Measurements from ENCODE around the gene STON1. TPM values are rescaled to one million over a fixed set of nuclear protein-coding genes. Genes with fewer than 3 reads are reported as not detected.

The STON1 gene
- total and polyA plus RNA-seq, 2 of the 8 experiments (the other 6 are each of a cell fraction or from before 2014, with no cell fraction given) = 5.0 to 10.1 TPM

GRCh38 chr2:48525269-48525943 lies 4.5 kb upstream of the STON1 start (continued):
- TF ChIP-seq GTF2F1 (IDR thresholded peaks at IDR 0.05; ENCODE audit: borderline replicate concordance, low read depth, low read length) (no peak), SUZ12 (IDR thresholded peaks at IDR 0.05; ENCODE audit: low read length) (no peak), NANOG (IDR thresholded peaks at IDR 0.05; ENCODE audit: insufficient read depth, low read depth, low read length, poor library complexity, severe bottlenecking) (no peak)
